IMR-90 (cell line): Measurements from ENCODE around the gene G3BP2. TPM values are rescaled to one million over a fixed set of nuclear protein-coding genes. Genes with fewer than 3 reads are reported as not detected.

Source experiments
- ATAC-seq: fragments of 200-7000 bp; cut with Tn5 transposase; 2 replicates; pipeline ENCODE4 v1.9.1; 2020; ENCODE audit warnings: low read depth, mild to moderate bottlenecking, moderate library complexity
- BruUV-seq: library from RNA; stranded (reverse); fragments of 400-500 nt; replicated peaks from 2 replicates; lab custom pipeline; 2021; lab: Mats Ljungman, UMichigan
- CTCF ChIA-PET: fragments of 300-600 bp; formaldehyde crosslinking; extraction: SDS; loops from one replicate; lab custom pipeline; 2021; ENCODE audit warnings: antibody characterized with exemption; lab: Yijun Ruan, JAX
- POLR2A ChIA-PET: fragments of 300-600 bp; sonication (Branson Sonifier 250); formaldehyde crosslinking; loops from one replicate; lab custom pipeline; 2022; ENCODE audit warnings: antibody characterized with exemption; ENCODE audit not compliant: unreplicated experiment; lab: Charles Lee
- DNase-seq: peaks from one replicate; pipeline ENCODE4 v3.0.0; 2013
- H2AFZ ChIP-seq: replicated peaks from 2 replicates; pipeline ENCODE3; 2013; ENCODE audit warnings: low read length, mild to moderate bottlenecking; ENCODE audit not compliant: poor library complexity
- H2AK5ac ChIP-seq: 2 replicates; pipeline ENCODE4 v1.6.1; 2013; ENCODE audit warnings: low read depth, low read length, inconsistent platforms
- H2AK9ac ChIP-seq: replicated peaks from 2 replicates; pipeline ENCODE3; 2013; ENCODE audit warnings: mild to moderate bottlenecking, low read depth, low read length, moderate library complexity; ENCODE audit not compliant: poor library complexity
- H2BK120ac ChIP-seq: 2 replicates; pipeline ENCODE4 v1.6.1; 2013; ENCODE audit warnings: low read depth, low read length, inconsistent platforms
- H2BK15ac ChIP-seq: 3 replicates; pipeline ENCODE4 v1.6.1; 2013; ENCODE audit warnings: low read depth, low read length, inconsistent platforms
- H2BK20ac ChIP-seq: 2 replicates; pipeline ENCODE4 v1.6.1; 2013; ENCODE audit warnings: low read depth, mild to moderate bottlenecking, inconsistent platforms, low read length, moderate library complexity
- H2BK5ac ChIP-seq: 2 replicates; pipeline ENCODE4 v1.6.1; 2013; ENCODE audit warnings: mild to moderate bottlenecking, low read depth, low read length, inconsistent platforms; ENCODE audit not compliant: poor library complexity, severe bottlenecking
- H3K14ac ChIP-seq: replicated peaks from 2 replicates; pipeline ENCODE4 v1.6.1; 2013; ENCODE audit warnings: low read depth, low read length, inconsistent platforms
- H3K18ac ChIP-seq: 2 replicates; pipeline ENCODE4 v1.6.1; 2013; ENCODE audit warnings: low read depth, low read length, control low read depth
- H3K23ac ChIP-seq: 2 replicates; pipeline ENCODE4 v1.6.1; 2013; ENCODE audit warnings: low read depth, low read length, inconsistent platforms
- H3K27ac ChIP-seq: 2 replicates; pipeline ENCODE4 v1.5.1; 2013; ENCODE audit warnings: mild to moderate bottlenecking, control low read depth, low read length; ENCODE audit not compliant: insufficient read depth
- H3K27me3 ChIP-seq: 2 replicates; pipeline ENCODE4 v1.6.1; 2013; ENCODE audit warnings: low read length; ENCODE audit not compliant: control insufficient read depth, insufficient read depth
- H3K36me3 ChIP-seq: 2 replicates; pipeline ENCODE4 v1.6.1; 2013; ENCODE audit warnings: low read length, mixed read lengths; ENCODE audit not compliant: control insufficient read depth, insufficient read depth
- H3K4ac ChIP-seq: 2 replicates; pipeline ENCODE4 v1.6.1; 2013; ENCODE audit warnings: low read depth, low read length, inconsistent platforms
- H3K4me1 ChIP-seq: 2 replicates; pipeline ENCODE4 v1.6.1; 2013; ENCODE audit warnings: low read length, mixed read lengths; ENCODE audit not compliant: control insufficient read depth, insufficient read depth
- H3K4me2 ChIP-seq: 2 replicates; pipeline ENCODE4 v1.6.1; 2013; ENCODE audit warnings: low read depth, mild to moderate bottlenecking, control low read depth, low read length, moderate library complexity
- H3K4me3 ChIP-seq: 2 replicates; pipeline ENCODE4 v1.5.1; 2013; ENCODE audit warnings: low read depth, mild to moderate bottlenecking, control low read depth, low read length, moderate library complexity; ENCODE audit not compliant: insufficient read depth
- H3K56ac ChIP-seq: 2 replicates; pipeline ENCODE4 v1.6.1; 2013; ENCODE audit warnings: low read length, inconsistent platforms; ENCODE audit not compliant: insufficient read depth; ENCODE audit errors: extremely low read depth
- H3K79me1 ChIP-seq, 2 experiments: 2 replicates each; pipeline ENCODE4 v1.6.1; 2013; ENCODE audit warnings: low read length in 2 of 2, inconsistent platforms in 1 of 2, low read depth in 1 of 2
- H3K9ac ChIP-seq: 2 replicates; pipeline ENCODE4 v1.6.1; 2013; ENCODE audit warnings: low read depth, low read length, control low read depth
- H3K9me1 ChIP-seq: 2 replicates; pipeline ENCODE4 v1.6.1; 2013; ENCODE audit warnings: low read length, inconsistent platforms; ENCODE audit not compliant: insufficient read depth
- H3K9me3 ChIP-seq: 2 replicates; pipeline ENCODE4 v1.6.1; 2013; ENCODE audit warnings: low read length; ENCODE audit not compliant: control insufficient read depth, insufficient read depth
- H4K20me1 ChIP-seq: 2 replicates; pipeline ENCODE4 v1.6.1; 2013; ENCODE audit warnings: low read length, inconsistent platforms; ENCODE audit not compliant: insufficient read depth
- H4K5ac ChIP-seq: 2 replicates; pipeline ENCODE4 v1.6.1; 2013; ENCODE audit warnings: mild to moderate bottlenecking, low read depth, low read length, control low read depth
- H4K8ac ChIP-seq, 2 experiments: 2 replicates each; pipeline ENCODE4 v1.6.1; 2013; ENCODE audit warnings: low read depth in 2 of 2, low read length in 2 of 2, control low read depth in 1 of 2, inconsistent platforms in 1 of 2
- H4K91ac ChIP-seq: 2 replicates; pipeline ENCODE4 v1.6.1; 2013; ENCODE audit warnings: low read depth, low read length, inconsistent platforms; ENCODE audit not compliant: insufficient read depth
- CHD1 ChIP-seq: IDR thresholded peaks from 2 replicates; pipeline ENCODE4 v1.6.1; 2012; ENCODE audit warnings: low read depth, low read length, improper control_type of control experiment
- FOS ChIP-seq: fragments of 150-350 bp; IDR thresholded peaks from 2 replicates; pipeline ENCODE4 v1.6.1; 2016; ENCODE audit warnings: low read depth, low read length
- MAFK ChIP-seq: IDR thresholded peaks from 2 replicates; pipeline ENCODE4 v1.6.1; 2012; ENCODE audit warnings: low read depth, low read length, improper control_type of control experiment
- MXI1 ChIP-seq: IDR thresholded peaks from 2 replicates; pipeline ENCODE4 v1.6.1; 2012; ENCODE audit warnings: low read depth, mild to moderate bottlenecking, low read length, moderate library complexity, borderline replicate concordance
- RAD21 ChIP-seq: IDR thresholded peaks from 2 replicates; pipeline ENCODE4 v1.6.1; 2012; ENCODE audit warnings: low read length, improper control_type of control experiment
- RCOR1 ChIP-seq: IDR thresholded peaks from 2 replicates; pipeline ENCODE4 v1.6.1; 2012; ENCODE audit warnings: mild to moderate bottlenecking, low read length, improper control_type of control experiment; ENCODE audit not compliant: insufficient replicate concordance
- WGBS, 2 experiments: methylation state at CpG; one replicate each; pipeline versions ENCODE4 v1.1.5 to v1.1.7; 2013; ENCODE audit warnings: missing lambda C conversion rate in 2 of 2; ENCODE audit not compliant: insufficient read length in 1 of 2; ENCODE audit errors: extremely low coverage in 2 of 2; 5-methylcytosine and 5-hydroxymethylcytosine counted together
- dilution Hi-C: fragments of 300-500 bp; cut with HindIII; formaldehyde crosslinking; loops from one replicate; pipeline ENCODE4 v1.14.3; 2018; ENCODE audit warnings: low sequenced_read_pairs; ENCODE audit not compliant: unreplicated experiment
- in situ Hi-C: fragments of 300-500 bp; cut with MboI; formaldehyde crosslinking; loops from 3 replicates; pipeline ENCODE4 v1.14.3; 2019; ENCODE audit warnings: low sequenced_read_pairs, inconsistent platforms, mixed read lengths
- intact Hi-C: fragments of 100-400 bp; cut with micrococcal nuclease; formaldehyde crosslinking; loops from 2 replicates; pipeline ENCODE4 v1.10.0; 2022
- polyA plus RNA-seq, 3 experiments: library from polyadenylated mRNA; depleted of rRNA; stranded (reverse); fragments of >200 nt; gene quantifications; 2 replicates each; pipeline ENCODE4 v1.2.3, GENCODE V29; 2012; ENCODE audit warnings: low replicate concordance in 1 of 3
- total RNA-seq: library from RNA; depleted of rRNA; stranded (reverse); fragments of >200 nt; gene quantifications from 2 replicates; pipeline ENCODE4 v1.2.3, GENCODE V29; 2012
- TF ChIP-seq, protein P1 (sequence below): fragments of 150-350 bp; IDR thresholded peaks from 2 replicates; pipeline ENCODE4 v1.6.1; 2017; ENCODE audit warnings: mild to moderate bottlenecking, antibody characterized with exemption, low read length, low read depth
- TF ChIP-seq, protein P2 (sequence below): conservative IDR thresholded peaks from 2 replicates; pipeline ENCODE4 v1.5.1; 2012; ENCODE audit warnings: mild to moderate bottlenecking, low read depth, low read length, improper control_type of control experiment

The G3BP2 gene
- total and polyA plus RNA-seq, 2 of the 4 experiments (the other 2 are of a cell fraction), result 80.5 to 183 TPM

DNA sequence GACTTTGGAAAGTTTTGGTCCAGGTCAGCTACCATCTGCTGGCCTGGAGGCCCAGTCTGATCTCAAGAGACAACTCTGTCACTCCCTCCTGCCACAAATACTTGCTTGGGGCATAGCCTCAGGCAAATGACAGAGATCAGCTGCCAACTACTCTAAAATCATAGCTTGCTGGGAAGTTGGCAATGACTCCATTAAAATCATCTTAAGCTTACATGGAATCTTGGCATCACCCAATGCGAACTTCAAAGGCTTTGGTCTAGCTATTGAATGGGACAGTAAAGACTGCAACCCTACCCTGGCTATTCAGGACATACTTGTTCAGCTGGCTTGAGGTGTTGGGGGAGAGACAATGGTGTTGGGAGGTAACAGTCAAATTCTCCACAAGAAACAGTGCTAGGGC, 44.2 kb upstream of the G3BP2 start:
- H2BK120ac ChIP-seq, result no peak overlapping the region
- H2BK20ac ChIP-seq, result no peak overlapping the region
- CTCF ChIA-PET, result no interaction called here
- H3K18ac ChIP-seq, result no peak overlapping the region
- H3K56ac ChIP-seq, result no peak overlapping the region
- 0 out of 2 replicates have a peak overlapping the region, but pooled peaks have one; percentile 9 for H4K91ac ChIP-seq
- H4K5ac ChIP-seq, result no peak overlapping the region
- H2BK5ac ChIP-seq, result no peak overlapping the region
- no peak overlapping the region for H3K4me3 ChIP-seq
- H3K27me3 ChIP-seq, result no peaks in the 10 kb centered on the region
- DNase-seq, result no peak
- no peaks in the 10 kb centered on the region for H3K9me3 ChIP-seq
- no peak overlapping the region for H3K27ac ChIP-seq
- POLR2A ChIA-PET, result interaction anchor here (0.6 kb wide), 1 partner anchor 49 kb away, joined by 4 read pairs; no protein-coding TSS in a partner anchor
- intact Hi-C loops (no loop called here), in situ Hi-C loops (no loop called here), dilution Hi-C loops (no loop called here)
- H2AK5ac ChIP-seq, result no peak overlapping the region
- H2AFZ ChIP-seq, result no peak overlapping the region
- H3K9ac ChIP-seq, result no peak overlapping the region
- H3K4ac ChIP-seq, result no peak overlapping the region
- no peaks in the 10 kb centered on the region for H4K20me1 ChIP-seq
- ATAC-seq, result no peak
- no peak overlapping the region for H3K14ac ChIP-seq
- WGBS, 2 experiments, result no CpG with 5 or more reads among the region's 1 CpG
- H3K36me3 ChIP-seq, result no peaks in the 10 kb centered on the region
- no peak overlapping the region for H4K8ac ChIP-seq
- peaks cover 6 to 38% of the 10 kb centered on the region in 2 experiments; a peak in 2 of 4 replicates for H3K79me1 ChIP-seq
- H3K23ac ChIP-seq, result no peak overlapping the region
- 0 out of 2 replicates have a peak, but pooled peaks cover 3% of the 10 kb centered on the region for H3K9me1 ChIP-seq
- no peak overlapping the region for H2AK9ac ChIP-seq
- H2BK15ac ChIP-seq, result no peak overlapping the region; the same call in 2 of the 3 replicates
- TF ChIP-seq MAFK, result no peak
- no peak for TF ChIP-seq RCOR1
- no peak for TF ChIP-seq FOS
- no peak for TF ChIP-seq RAD21
- TF ChIP-seq MXI1, result no peak
- TF ChIP-seq, protein P1, sequence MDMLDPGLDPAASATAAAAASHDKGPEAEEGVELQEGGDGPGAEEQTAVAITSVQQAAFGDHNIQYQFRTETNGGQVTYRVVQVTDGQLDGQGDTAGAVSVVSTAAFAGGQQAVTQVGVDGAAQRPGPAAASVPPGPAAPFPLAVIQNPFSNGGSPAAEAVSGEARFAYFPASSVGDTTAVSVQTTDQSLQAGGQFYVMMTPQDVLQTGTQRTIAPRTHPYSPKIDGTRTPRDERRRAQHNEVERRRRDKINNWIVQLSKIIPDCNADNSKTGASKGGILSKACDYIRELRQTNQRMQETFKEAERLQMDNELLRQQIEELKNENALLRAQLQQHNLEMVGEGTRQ, result no peak
- TF ChIP-seq, protein P2, sequence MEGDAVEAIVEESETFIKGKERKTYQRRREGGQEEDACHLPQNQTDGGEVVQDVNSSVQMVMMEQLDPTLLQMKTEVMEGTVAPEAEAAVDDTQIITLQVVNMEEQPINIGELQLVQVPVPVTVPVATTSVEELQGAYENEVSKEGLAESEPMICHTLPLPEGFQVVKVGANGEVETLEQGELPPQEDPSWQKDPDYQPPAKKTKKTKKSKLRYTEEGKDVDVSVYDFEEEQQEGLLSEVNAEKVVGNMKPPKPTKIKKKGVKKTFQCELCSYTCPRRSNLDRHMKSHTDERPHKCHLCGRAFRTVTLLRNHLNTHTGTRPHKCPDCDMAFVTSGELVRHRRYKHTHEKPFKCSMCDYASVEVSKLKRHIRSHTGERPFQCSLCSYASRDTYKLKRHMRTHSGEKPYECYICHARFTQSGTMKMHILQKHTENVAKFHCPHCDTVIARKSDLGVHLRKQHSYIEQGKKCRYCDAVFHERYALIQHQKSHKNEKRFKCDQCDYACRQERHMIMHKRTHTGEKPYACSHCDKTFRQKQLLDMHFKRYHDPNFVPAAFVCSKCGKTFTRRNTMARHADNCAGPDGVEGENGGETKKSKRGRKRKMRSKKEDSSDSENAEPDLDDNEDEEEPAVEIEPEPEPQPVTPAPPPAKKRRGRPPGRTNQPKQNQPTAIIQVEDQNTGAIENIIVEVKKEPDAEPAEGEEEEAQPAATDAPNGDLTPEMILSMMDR, result no peak
- no peak for TF ChIP-seq CHD1
- H3K4me1 ChIP-seq, result peaks cover 13% of the 10 kb centered on the region
- no peak overlapping the region for H3K4me2 ChIP-seq
- BruUV-seq, result no TSS peak
